ENCODE measurements around the gene TSPAN9. TPM values are rescaled to one million over a fixed set of nuclear protein-coding genes. Genes with fewer than 3 reads are reported as not detected.

TSPAN9 gene
- total RNA-seq, 1 experiment from 2014 or later, result 35.5 TPM

GRCh38 chr12:3148366-3149000 is 71.3 kb downstream of the TSPAN9 start:
- H3K27ac ChIP-seq (ENCODE audit: low read depth, low read length, poor library complexity, severe bottlenecking), result no peak overlapping the region
- DNase-seq (ENCODE audit: low spot score), result no peak
- no peaks in the 10 kb centered on the region for H3K9me3 ChIP-seq (ENCODE audit: low read depth, low read length, poor library complexity, severe bottlenecking)
- intact Hi-C loops (cut with micrococcal nuclease; ENCODE audit: unreplicated experiment), result no loop called here
- H3K4me3 ChIP-seq (ENCODE audit: low read depth, low read length, poor library complexity, severe bottlenecking), result no peak overlapping the region
- ChIA-PET POLR2A (ENCODE audit: low non-redundant PET) (interaction anchor here (0.6 kb wide), 1 partner anchor 1384 kb away, joined by 3 read pairs; no protein-coding TSS in a partner anchor), CTCF (no interaction called here)
- no TSS peak for BruUV-seq (replicated peaks)
- H3K27me3 ChIP-seq (replicated peaks; ENCODE audit: insufficient read depth, low read depth, low read length, poor library complexity), result no peaks in the 10 kb centered on the region
- no peaks in the 10 kb centered on the region for H3K36me3 ChIP-seq (ENCODE audit: insufficient read depth, low read length, poor library complexity, severe bottlenecking)
- peaks cover 42% of the 10 kb centered on the region for H3K4me1 ChIP-seq (ENCODE audit: insufficient read depth, low read length, poor library complexity, severe bottlenecking)
- TF ChIP-seq EZH2 (IDR thresholded peaks at IDR 0.05; ENCODE audit: borderline replicate concordance, low read depth, low read length, poor library complexity, severe bottlenecking), result no peak
- TF ChIP-seq, protein P1, sequence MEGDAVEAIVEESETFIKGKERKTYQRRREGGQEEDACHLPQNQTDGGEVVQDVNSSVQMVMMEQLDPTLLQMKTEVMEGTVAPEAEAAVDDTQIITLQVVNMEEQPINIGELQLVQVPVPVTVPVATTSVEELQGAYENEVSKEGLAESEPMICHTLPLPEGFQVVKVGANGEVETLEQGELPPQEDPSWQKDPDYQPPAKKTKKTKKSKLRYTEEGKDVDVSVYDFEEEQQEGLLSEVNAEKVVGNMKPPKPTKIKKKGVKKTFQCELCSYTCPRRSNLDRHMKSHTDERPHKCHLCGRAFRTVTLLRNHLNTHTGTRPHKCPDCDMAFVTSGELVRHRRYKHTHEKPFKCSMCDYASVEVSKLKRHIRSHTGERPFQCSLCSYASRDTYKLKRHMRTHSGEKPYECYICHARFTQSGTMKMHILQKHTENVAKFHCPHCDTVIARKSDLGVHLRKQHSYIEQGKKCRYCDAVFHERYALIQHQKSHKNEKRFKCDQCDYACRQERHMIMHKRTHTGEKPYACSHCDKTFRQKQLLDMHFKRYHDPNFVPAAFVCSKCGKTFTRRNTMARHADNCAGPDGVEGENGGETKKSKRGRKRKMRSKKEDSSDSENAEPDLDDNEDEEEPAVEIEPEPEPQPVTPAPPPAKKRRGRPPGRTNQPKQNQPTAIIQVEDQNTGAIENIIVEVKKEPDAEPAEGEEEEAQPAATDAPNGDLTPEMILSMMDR (conservative IDR thresholded peaks at IDR 0.05; ENCODE audit: low read depth, low read length), result no peak

DNA sequence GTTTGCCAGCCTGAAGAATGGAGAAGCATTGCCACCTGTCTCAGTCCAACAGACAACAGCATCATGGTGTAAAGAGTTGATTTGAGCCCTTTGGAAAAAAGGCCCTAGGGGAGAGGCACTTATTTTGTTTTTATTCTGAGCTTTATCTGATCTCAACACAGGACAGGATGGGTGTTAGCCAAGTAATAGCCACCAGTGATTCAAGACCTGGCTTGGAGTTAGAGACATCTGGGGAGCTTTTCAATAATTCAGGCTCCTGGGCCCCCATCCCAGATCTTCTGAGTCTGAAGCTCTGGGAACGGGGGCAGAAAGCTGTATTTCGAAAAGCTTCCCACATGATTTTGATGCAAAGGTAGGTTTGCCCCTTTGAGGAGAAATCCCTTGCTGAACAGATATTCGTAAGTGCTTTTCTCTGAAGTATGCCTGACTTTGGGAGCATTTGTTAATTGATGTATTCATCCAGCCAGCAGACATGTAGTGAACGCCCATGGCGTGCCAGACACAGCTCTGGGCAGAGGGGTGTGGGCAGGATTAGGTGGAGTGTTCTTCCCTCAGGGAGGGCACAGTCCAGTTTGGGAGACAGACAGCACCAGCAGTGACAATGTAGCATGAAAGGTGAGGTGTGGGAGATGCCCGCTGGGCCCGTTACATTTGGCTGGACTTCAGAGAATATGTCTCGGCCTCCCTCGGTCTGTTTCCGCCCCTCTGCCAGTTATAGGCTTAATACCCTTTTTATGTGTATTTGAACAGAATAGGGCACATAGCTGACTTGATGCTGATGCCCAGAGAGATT is 72.5 kb downstream of the TSPAN9 start:
- no peak for DNase-seq (ENCODE audit: low spot score)
- no TSS peak for BruUV-seq (replicated peaks)
- H3K4me3 ChIP-seq (ENCODE audit: low read depth, low read length, poor library complexity, severe bottlenecking), result no peak overlapping the region
- no peaks in the 10 kb centered on the region for H3K9me3 ChIP-seq (ENCODE audit: low read depth, low read length, poor library complexity, severe bottlenecking)
- ChIA-PET POLR2A (ENCODE audit: low non-redundant PET) (no interaction called here), CTCF (interaction anchor here (0.6 kb wide), 1 partner anchor 9 kb away, joined by 4 read pairs; no protein-coding TSS in a partner anchor)
- H3K4me1 ChIP-seq (ENCODE audit: insufficient read depth, low read length, poor library complexity, severe bottlenecking), result peaks cover 46% of the 10 kb centered on the region
- TF ChIP-seq, protein P1 (conservative IDR thresholded peaks at IDR 0.05; ENCODE audit: low read depth, low read length), result no peak
- no peak for TF ChIP-seq EZH2 (IDR thresholded peaks at IDR 0.05; ENCODE audit: borderline replicate concordance, low read depth, low read length, poor library complexity, severe bottlenecking)
- H3K27ac ChIP-seq (ENCODE audit: low read depth, low read length, poor library complexity, severe bottlenecking), result no peak overlapping the region
- H3K27me3 ChIP-seq (replicated peaks; ENCODE audit: insufficient read depth, low read depth, low read length, poor library complexity), result no peaks in the 10 kb centered on the region
- H3K36me3 ChIP-seq (ENCODE audit: insufficient read depth, low read length, poor library complexity, severe bottlenecking), result no peaks in the 10 kb centered on the region
- intact Hi-C loops (cut with micrococcal nuclease; ENCODE audit: unreplicated experiment), result no loop called here

DNA sequence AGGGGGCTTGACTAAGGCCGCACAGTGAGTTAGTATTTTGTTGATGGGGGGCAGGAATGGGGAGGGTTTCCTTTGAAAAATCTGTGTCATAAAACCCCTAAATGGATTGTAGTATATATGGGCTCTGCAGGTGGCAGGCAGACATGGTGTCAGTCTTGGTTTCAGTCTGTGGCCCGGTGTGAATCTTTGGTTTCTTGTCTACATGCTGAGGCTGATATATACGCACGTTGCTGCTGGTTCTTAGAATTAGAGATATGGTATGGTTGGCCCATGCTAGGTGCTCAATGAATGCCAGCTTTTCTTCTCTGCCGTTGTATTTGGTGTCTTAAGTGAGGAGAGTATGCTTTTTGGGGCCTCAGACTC is 73.1 kb downstream of the TSPAN9 start:
- Histone ChIP-seq H3K4me3 (ENCODE audit: low read depth, low read length, poor library complexity, severe bottlenecking) (no peak overlapping the region), H3K9me3 (ENCODE audit: low read depth, low read length, poor library complexity, severe bottlenecking) (no peaks in the 10 kb centered on the region), H3K27me3 (replicated peaks; ENCODE audit: insufficient read depth, low read depth, low read length, poor library complexity) (no peaks in the 10 kb centered on the region), H3K36me3 (ENCODE audit: insufficient read depth, low read length, poor library complexity, severe bottlenecking) (no peaks in the 10 kb centered on the region), H3K4me1 (ENCODE audit: insufficient read depth, low read length, poor library complexity, severe bottlenecking) (peaks cover 51% of the 10 kb centered on the region), H3K27ac (ENCODE audit: low read depth, low read length, poor library complexity, severe bottlenecking) (peak overlapping the region; percentile 71)
- ChIA-PET CTCF (interaction anchor here (1.0 kb wide), 1 partner anchor 77 kb away, joined by 5 read pairs; no protein-coding TSS in a partner anchor), POLR2A (ENCODE audit: low non-redundant PET) (interaction anchor here (0.7 kb wide), 1 partner anchor 220 kb away, joined by 3 read pairs; no protein-coding TSS in a partner anchor)
- intact Hi-C loops (cut with micrococcal nuclease; ENCODE audit: unreplicated experiment), result no loop called here
- no TSS peak for BruUV-seq (replicated peaks)
- no peak for DNase-seq (ENCODE audit: low spot score)
- no peak for TF ChIP-seq EZH2 (IDR thresholded peaks at IDR 0.05; ENCODE audit: borderline replicate concordance, low read depth, low read length, poor library complexity, severe bottlenecking)
- TF ChIP-seq, protein P1 (conservative IDR thresholded peaks at IDR 0.05; ENCODE audit: low read depth, low read length), result no peak
